ENCODE data around the gene HSPE1. TPM values are rescaled to one million over a fixed set of nuclear protein-coding genes. Genes with fewer than 3 reads are reported as not detected.

HSPE1 gene
- total RNA-seq, 1 donor from 2014 or later: 96.5 TPM

GRCh38 chr2:197454923-197455322 lies 45.3 kb upstream of the HSPE1 start:
- TF ChIP-seq, protein P1, sequence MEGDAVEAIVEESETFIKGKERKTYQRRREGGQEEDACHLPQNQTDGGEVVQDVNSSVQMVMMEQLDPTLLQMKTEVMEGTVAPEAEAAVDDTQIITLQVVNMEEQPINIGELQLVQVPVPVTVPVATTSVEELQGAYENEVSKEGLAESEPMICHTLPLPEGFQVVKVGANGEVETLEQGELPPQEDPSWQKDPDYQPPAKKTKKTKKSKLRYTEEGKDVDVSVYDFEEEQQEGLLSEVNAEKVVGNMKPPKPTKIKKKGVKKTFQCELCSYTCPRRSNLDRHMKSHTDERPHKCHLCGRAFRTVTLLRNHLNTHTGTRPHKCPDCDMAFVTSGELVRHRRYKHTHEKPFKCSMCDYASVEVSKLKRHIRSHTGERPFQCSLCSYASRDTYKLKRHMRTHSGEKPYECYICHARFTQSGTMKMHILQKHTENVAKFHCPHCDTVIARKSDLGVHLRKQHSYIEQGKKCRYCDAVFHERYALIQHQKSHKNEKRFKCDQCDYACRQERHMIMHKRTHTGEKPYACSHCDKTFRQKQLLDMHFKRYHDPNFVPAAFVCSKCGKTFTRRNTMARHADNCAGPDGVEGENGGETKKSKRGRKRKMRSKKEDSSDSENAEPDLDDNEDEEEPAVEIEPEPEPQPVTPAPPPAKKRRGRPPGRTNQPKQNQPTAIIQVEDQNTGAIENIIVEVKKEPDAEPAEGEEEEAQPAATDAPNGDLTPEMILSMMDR (IDR thresholded peaks at IDR 0.05; ENCODE audit: insufficient read depth, low read length, poor library complexity, severe bottlenecking): no peak
- DNase-seq (ENCODE audit: low read depth): no peak
- Histone ChIP-seq H3K36me3 (ENCODE audit: control insufficient read depth, insufficient read depth, low read length) (no peaks in the 10 kb centered on the region), H3K4me3 (ENCODE audit: low read depth, low read length) (peak overlapping the region; percentile 99), H3K27me3 (ENCODE audit: control insufficient read depth, insufficient read depth, low read length) (no peaks in the 10 kb centered on the region)

DNA sequence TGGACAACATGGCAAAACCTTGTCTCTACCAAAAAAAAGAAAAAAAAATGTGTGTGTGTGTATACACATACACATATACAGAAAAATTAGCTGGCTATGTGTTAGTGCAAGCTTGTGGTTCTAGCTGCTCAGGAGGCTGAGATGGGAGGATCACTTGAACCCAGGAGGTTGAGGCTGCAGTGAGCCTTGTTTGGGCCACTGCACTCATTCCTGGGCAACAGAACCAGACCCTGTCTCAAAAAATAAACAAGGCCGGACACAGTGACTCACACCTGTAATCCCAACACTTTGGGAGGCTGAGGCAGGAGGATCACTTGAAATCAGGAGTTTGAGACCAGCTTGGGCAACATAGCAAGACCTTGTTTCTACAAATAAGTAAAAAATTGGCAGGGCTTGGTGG lies 44.8 kb upstream of the HSPE1 start:
- Histone ChIP-seq H3K4me3 (ENCODE audit: low read depth, low read length) (no peak overlapping the region), H3K27me3 (ENCODE audit: control insufficient read depth, insufficient read depth, low read length) (no peaks in the 10 kb centered on the region), H3K36me3 (ENCODE audit: control insufficient read depth, insufficient read depth, low read length) (no peaks in the 10 kb centered on the region)
- no peak for DNase-seq (ENCODE audit: low read depth)
- TF ChIP-seq, protein P1 (IDR thresholded peaks at IDR 0.05; ENCODE audit: insufficient read depth, low read length, poor library complexity, severe bottlenecking): no peak

DNA sequence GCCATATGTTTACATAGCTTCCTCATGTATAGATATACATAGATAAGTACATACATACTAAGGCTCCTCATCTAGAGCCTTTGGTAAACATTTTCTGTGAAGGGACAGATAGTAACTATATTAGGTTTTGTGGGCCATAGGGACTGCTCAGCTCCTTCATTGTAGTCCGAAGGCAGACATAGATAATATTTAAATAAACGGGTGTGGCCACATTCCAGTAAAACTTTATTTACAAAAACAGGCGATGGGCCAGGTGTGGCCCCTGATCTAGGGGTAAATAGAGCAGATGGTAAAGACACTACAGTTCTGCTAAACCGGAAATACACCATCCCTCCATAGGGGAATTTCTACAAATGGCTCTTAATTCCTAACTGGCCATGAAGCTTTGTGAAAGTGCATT lies 39.5 kb upstream of the HSPE1 start:
- no peak for DNase-seq (ENCODE audit: low read depth)
- Histone ChIP-seq H3K4me3 (ENCODE audit: low read depth, low read length) (no peak overlapping the region), H3K36me3 (ENCODE audit: control insufficient read depth, insufficient read depth, low read length) (peaks cover 2% of the 10 kb centered on the region), H3K27me3 (ENCODE audit: control insufficient read depth, insufficient read depth, low read length) (no peaks in the 10 kb centered on the region)
- TF ChIP-seq, protein P1 (IDR thresholded peaks at IDR 0.05; ENCODE audit: insufficient read depth, low read length, poor library complexity, severe bottlenecking): no peak

DNA sequence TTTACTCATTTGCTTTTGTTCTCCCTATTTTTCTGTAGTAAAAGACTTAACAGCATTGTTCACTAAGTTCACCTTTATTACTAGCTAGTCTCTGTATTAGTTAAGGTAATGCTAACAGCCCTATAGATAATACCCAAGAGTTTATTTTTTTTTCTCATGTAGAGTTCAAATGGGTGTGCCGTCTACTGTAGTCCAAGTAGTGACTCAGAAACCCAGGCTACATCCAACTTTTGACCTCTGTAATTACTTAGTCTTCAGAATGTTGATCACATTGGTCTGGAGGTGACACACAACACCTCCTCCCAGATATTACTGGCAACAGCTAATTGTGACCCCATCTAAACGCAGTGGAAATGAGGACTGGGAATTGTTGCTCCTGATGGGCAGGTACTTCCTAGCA lies 39.1 kb upstream of the HSPE1 start:
- TF ChIP-seq, protein P1 (IDR thresholded peaks at IDR 0.05; ENCODE audit: insufficient read depth, low read length, poor library complexity, severe bottlenecking): no peak
- H3K27me3 ChIP-seq (ENCODE audit: control insufficient read depth, insufficient read depth, low read length): no peaks in the 10 kb centered on the region
- DNase-seq (ENCODE audit: low read depth): no peak
- no peak overlapping the region for H3K4me3 ChIP-seq (ENCODE audit: low read depth, low read length)
- peaks cover 2% of the 10 kb centered on the region for H3K36me3 ChIP-seq (ENCODE audit: control insufficient read depth, insufficient read depth, low read length)

GRCh38 chr2:197464175-197464574 lies 36.0 kb upstream of the HSPE1 start:
- TF ChIP-seq, protein P1 (IDR thresholded peaks at IDR 0.05; ENCODE audit: insufficient read depth, low read length, poor library complexity, severe bottlenecking): no peak
- H3K27me3 ChIP-seq (ENCODE audit: control insufficient read depth, insufficient read depth, low read length): no peaks in the 10 kb centered on the region
- H3K4me3 ChIP-seq (ENCODE audit: low read depth, low read length): no peak overlapping the region
- DNase-seq (ENCODE audit: low read depth): no peak
- peaks cover 2% of the 10 kb centered on the region for H3K36me3 ChIP-seq (ENCODE audit: control insufficient read depth, insufficient read depth, low read length)

DNA sequence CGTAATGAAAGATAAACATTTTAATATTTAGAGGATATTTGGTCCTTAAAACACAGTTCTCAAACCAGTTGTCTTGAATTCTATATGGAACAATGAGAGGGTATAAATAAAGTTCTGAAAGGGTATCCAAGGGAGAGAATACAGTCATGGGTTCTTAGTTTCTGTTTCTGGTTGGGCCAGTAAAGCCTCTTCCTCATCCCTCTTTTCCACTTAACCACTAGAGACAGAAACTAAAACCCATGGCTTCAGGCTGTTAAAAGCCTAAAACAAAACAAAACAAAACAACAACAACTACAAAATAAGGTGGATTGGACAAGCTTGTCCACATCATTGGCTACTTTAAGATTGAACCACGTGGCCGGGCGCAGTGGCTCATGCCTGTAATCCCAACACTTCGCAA lies 28.0 kb upstream of the HSPE1 start:
- TF ChIP-seq, protein P1 (IDR thresholded peaks at IDR 0.05; ENCODE audit: insufficient read depth, low read length, poor library complexity, severe bottlenecking): no peak
- no peak for DNase-seq (ENCODE audit: low read depth)
- Histone ChIP-seq H3K27me3 (ENCODE audit: control insufficient read depth, insufficient read depth, low read length) (no peaks in the 10 kb centered on the region), H3K4me3 (ENCODE audit: low read depth, low read length) (no peak overlapping the region), H3K36me3 (ENCODE audit: control insufficient read depth, insufficient read depth, low read length) (no peaks in the 10 kb centered on the region)

All from kidney epithelial cell (primary cell).